Glutamatergic neuron (in vitro differentiated cells): Measurements from ENCODE around the gene IDI2. TPM values are rescaled to one million over a fixed set of nuclear protein-coding genes. Genes with fewer than 3 reads are reported as not detected.

Experiments used
- DNase-seq: peaks from one replicate; pipeline ENCODE4 v3.0.0; 2022
- H3K27ac Mint-ChIP-seq: one replicate; pipeline ENCODE4 v1.8.0; 2020; ENCODE audit warnings: mild to moderate bottlenecking, mixed read lengths, inconsistent platforms; ENCODE audit not compliant: unreplicated experiment
- H3K27me3 Mint-ChIP-seq: one replicate; pipeline ENCODE4 v1.8.0; 2020; ENCODE audit warnings: mild to moderate bottlenecking, moderate library complexity, mixed read lengths, inconsistent platforms; ENCODE audit not compliant: unreplicated experiment
- H3K36me3 Mint-ChIP-seq: one replicate; pipeline ENCODE4 v1.8.0; 2020; ENCODE audit warnings: mild to moderate bottlenecking, mixed read lengths, inconsistent platforms; ENCODE audit not compliant: unreplicated experiment
- H3K4me1 Mint-ChIP-seq: one replicate; pipeline ENCODE4 v1.8.0; 2020; ENCODE audit warnings: mild to moderate bottlenecking, low read depth, mixed read lengths, inconsistent platforms; ENCODE audit not compliant: unreplicated experiment
- H3K4me3 Mint-ChIP-seq: one replicate; pipeline ENCODE4 v1.8.0; 2020; ENCODE audit warnings: mild to moderate bottlenecking, mixed read lengths, inconsistent platforms; ENCODE audit not compliant: unreplicated experiment
- H3K9me3 Mint-ChIP-seq: one replicate; pipeline ENCODE4 v1.8.0; 2020; ENCODE audit warnings: mild to moderate bottlenecking, moderate library complexity, mixed read lengths, inconsistent platforms; ENCODE audit not compliant: unreplicated experiment
- CTCF ChIP-seq: fragments of 200-600 bp; sonication (generic); IDR thresholded peaks from one replicate; pipeline ENCODE4 v1.5.0; 2021; ENCODE audit not compliant: partially characterized antibody, unreplicated experiment
- total RNA-seq: library from RNA; stranded (reverse); fragmentation: NEBNext Ultra II Directional; extraction: Animal tissue kit (Norgen Biotek cat#: 25700); gene quantifications from one replicate; pipeline ENCODE4 v1.2.1, GENCODE V29; 2021; ENCODE audit not compliant: unreplicated experiment

Gene IDI2
- total RNA-seq, 1 donor from 2014 or later, result not detected

GRCh38 chr10:1050554-1050953 lies 24.9 kb upstream of the IDI2 start:
- Mint-ChIP-seq H3K36me3 (peaks cover 4% of the 10 kb centered on the region), H3K27ac (peak overlapping the region; percentile 52), H3K4me1 (peaks cover 27% of the 10 kb centered on the region), H3K4me3 (peak overlapping the region; percentile 94), H3K27me3 (peaks cover 6% of the 10 kb centered on the region), H3K9me3 (peaks cover 18% of the 10 kb centered on the region)
- TF ChIP-seq CTCF, result no peak
- DNase-seq, result no peak

- peaks cover 26% of the 10 kb centered on the region for H3K4me1 Mint-ChIP-seq
- peaks cover 4% of the 10 kb centered on the region for H3K36me3 Mint-ChIP-seq
- H3K27me3 Mint-ChIP-seq, result peaks cover 6% of the 10 kb centered on the region
- peaks cover 18% of the 10 kb centered on the region for H3K9me3 Mint-ChIP-seq
- H3K27ac Mint-ChIP-seq, result peak overlapping the region; percentile 78
- no peak for DNase-seq
- H3K4me3 Mint-ChIP-seq, result peak overlapping the region; percentile 94
- no peak for TF ChIP-seq CTCF
Measured at GRCh38 chr10:1050145-1050544, 24.5 kb upstream of the IDI2 start.

GRCh38 chr10:1049425-1049958 lies 23.8 kb upstream of the IDI2 start:
- TF ChIP-seq CTCF, result no peak
- peak; percentile 58 for DNase-seq
- Mint-ChIP-seq H3K4me1 (peaks cover 25% of the 10 kb centered on the region), H3K4me3 (peak overlapping the region; percentile 94), H3K36me3 (peaks cover 4% of the 10 kb centered on the region), H3K9me3 (peaks cover 18% of the 10 kb centered on the region), H3K27ac (peak overlapping the region; percentile 78), H3K27me3 (peaks cover 4% of the 10 kb centered on the region)

GRCh38 chr10:1048732-1049424 lies 23.2 kb upstream of the IDI2 start, which contains the start of gene IDI1:
Gene IDI1, minus strand, starts transcription at chr10:1049119. Its CDS starts 116 bp downstream, at chr10:1049003.
- Mint-ChIP-seq H3K36me3 (peaks cover 4% of the 10 kb centered on the region), H3K27ac (peak within 1 kb of the TSS; percentile 96), H3K4me3 (peak within 1 kb of the TSS; percentile 94), H3K9me3 (peaks cover 18% of the 10 kb centered on the region), H3K4me1 (peaks cover 26% of the 10 kb centered on the region), H3K27me3 (peaks cover 4% of the 10 kb centered on the region)
- TF ChIP-seq CTCF, result no peak
- DNase-seq, result peak; percentile 99

- H3K9me3 Mint-ChIP-seq, result peaks cover 18% of the 10 kb centered on the region
- H3K36me3 Mint-ChIP-seq, result peaks cover 4% of the 10 kb centered on the region
- H3K27ac Mint-ChIP-seq, result peak overlapping the region; percentile 85
- H3K4me3 Mint-ChIP-seq, result peak overlapping the region; percentile 94
- H3K27me3 Mint-ChIP-seq, result peaks cover 4% of the 10 kb centered on the region
- peaks cover 29% of the 10 kb centered on the region for H3K4me1 Mint-ChIP-seq
- no peak for DNase-seq
- TF ChIP-seq CTCF, result no peak
Measured at GRCh38 chr10:1048349-1048731, 22.7 kb upstream of the IDI2 start.
